HG03045 (cell line): ENCODE results near the gene MYO5B.

ENCODE experiments used
- ATAC-seq: cut with Tn5 transposase; IDR thresholded peaks from one replicate; pipeline ENCODE4 v1.9.1; 2021; ENCODE audit warnings: mild to moderate bottlenecking, moderate library complexity; ENCODE audit not compliant: unreplicated experiment

Gene MYO5B

DNA sequence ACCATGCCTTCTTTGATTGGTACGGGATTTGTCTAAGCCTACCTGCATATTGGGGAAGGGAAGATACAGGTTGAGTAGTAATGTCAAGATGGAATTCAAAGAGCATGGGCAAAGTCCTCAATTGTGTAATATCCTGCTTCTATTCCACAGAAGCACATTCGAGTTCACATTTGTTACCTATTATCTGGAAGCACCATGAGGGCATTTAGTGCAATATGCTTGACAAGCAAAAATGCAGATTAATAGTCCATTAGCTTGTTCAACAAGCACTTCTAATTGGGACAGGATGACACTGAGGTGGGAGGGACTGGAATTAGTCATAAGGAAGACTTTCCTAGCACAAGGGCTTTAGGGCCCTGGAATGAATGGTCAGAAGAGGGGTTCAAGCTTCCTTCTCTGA lies 40.5 kb downstream of the MYO5B start:
- no peak for ATAC-seq

DNA sequence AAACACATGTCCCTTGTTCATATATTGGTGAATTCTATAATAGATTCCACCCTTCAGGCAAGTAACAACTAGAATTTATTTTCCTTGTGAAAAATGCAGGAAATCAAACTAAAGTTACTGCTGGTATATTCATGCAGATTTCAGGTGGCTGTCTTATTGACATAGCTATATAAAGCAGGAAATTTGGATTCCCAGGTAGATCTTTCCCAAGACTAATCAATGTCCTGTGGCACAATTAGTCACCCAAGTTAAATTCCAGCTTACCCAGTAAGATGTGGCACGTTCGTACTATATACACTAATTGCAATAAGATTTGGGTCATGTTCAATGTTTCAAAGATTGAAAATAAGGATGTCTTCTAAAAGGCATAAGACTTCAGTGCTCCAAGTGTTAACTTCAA lies 42.0 kb downstream of the MYO5B start:
- no peak for ATAC-seq

DNA sequence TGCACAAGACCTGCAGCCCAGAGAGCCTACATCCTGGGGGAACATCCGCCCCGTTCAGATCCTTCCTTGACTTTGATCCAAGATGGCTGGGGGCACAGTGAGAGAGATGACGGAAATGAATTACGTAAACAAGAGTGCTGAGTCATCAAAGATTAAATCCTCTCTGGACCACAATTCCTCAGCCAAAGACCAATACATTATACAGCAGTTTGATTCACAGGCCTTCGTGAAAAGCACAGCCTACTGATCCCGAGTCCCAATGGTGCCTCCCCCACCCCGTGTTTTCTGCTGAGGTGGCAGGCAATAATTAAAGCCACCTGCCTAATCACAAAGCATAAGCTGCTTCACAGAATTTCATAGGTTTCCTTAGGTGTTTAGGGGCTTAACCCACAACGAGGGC lies 43.0 kb downstream of the MYO5B start:
- no peak for ATAC-seq

DNA sequence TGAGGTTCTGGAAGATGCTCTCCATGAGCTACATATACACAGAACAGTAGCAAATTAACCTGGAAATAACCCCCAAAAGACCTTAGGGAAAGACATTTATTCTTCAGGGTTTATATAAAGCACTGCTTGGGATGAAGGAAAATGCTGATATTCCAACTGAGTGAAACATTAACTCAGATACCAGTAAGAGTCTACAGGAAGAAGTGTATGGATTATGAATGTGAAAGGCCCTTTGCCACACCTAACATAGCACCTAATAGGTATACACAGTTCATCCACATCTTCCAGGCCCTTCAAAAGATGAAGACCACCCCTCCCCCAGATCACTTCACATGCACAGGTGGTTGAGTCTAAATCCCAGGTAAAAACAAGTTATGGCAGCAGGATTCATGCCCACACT lies 50.4 kb downstream of the MYO5B start:
- ATAC-seq: no peak

DNA sequence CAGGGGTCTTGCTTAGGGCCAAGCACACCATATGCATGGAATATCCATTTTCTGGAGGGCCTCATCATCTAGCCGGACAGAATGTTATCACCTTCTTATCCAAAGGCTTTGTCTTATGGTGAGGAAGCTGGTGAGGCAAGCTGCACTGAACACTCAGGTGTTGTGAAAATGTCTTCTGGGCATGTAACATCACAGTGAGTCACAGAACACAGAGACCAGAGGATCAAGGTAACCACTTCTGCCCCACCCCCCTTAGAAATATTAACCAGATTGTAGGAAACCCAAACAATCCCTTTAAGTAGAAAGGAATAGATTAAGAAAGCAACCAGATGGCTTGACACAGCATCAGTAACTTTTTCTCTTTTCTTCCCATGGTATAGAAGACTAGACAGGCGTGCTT lies 51.1 kb downstream of the MYO5B start:
- ATAC-seq: no peak

DNA sequence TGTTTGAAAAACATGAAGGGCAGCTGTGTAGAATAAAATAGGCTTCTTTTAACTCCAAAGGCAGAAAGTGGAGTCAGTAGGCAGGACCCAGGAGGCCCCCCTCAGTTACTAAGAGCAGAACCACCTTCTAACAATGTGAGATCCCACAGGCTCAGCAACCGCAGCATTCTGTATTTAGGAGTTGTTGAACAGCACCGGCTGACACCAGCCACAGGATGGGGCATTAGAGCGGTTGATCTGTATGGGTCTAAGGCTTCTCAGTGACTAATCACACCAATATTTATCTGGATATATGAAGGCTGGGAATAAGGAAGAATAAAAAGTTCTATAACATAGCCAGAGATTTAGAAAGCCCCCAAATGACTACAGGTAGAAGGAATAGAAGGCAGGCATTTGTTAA lies 51.7 kb downstream of the MYO5B start:
- ATAC-seq: no peak

DNA sequence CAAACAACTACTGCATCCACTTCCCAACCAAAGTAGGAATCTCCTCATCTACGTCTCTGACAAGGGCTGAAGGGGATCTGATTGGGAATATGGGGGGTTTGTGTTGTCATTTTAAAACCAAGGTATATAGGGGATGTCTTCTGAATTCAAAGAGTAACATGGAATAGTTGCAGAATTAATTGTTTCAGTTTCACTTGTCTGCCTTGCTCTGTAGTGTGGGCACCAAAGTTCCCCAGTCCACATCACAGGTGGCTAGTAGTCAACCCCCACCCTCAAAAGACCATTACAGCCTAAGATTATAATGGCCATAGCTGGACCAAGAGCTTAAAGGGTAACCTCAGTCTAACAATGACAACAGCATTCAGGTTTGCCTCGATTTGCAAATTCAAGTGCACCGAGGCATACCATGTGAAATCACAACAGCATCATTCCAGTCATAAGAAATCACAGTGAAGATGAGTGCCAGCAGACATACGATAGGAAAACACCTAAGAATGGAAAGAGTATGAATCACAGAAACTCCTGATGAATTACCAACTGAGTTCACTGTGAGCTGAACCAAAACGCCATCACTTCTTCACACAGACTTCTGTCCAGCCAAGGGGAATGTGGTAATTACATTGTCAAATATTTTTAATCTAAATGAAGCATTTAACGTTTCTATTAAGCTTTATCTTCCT lies 52.4 kb downstream of the MYO5B start:
- ATAC-seq: no peak

DNA sequence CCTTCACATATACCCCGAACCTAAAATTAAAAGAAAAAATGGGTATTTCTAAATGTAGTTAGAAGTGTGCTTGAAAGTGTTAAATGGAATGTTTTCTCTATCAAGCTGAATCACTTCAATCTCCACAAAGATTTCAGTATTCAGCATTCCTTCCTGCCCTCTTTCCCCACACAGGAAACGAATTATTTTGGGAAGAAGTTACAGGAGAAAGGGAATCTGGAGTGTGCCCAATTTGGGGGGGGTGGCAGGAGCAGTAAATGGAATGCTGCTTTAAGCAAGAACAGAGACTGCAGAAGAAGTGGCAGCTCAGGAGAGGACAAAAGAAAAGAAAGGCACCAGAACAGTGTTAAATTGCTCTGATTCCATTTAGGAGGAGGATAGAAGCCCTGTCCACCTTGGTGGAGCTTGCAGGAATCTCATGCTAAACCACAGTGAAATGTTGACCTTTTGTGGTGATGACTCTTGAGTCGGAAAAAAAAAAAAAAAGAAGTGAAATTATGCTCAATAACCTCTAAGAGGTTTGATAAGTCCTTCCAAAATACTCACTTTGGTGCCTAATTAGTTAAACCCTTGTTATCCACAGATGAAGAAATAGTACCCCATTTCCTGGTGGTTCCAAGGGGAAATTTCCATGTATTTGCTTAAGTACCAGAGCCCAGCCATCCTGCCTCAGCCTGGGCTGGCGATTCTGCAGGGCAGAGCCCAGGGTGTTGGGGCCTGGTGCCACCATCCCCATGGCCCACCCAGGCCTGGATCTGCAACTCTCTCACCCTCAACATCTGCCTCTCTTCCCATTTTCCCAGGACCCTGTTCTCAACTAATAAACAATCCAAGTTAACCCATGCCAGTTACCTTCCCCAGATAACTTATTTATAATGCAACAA lies 56.5 kb downstream of the MYO5B start:
- ATAC-seq: no peak

DNA sequence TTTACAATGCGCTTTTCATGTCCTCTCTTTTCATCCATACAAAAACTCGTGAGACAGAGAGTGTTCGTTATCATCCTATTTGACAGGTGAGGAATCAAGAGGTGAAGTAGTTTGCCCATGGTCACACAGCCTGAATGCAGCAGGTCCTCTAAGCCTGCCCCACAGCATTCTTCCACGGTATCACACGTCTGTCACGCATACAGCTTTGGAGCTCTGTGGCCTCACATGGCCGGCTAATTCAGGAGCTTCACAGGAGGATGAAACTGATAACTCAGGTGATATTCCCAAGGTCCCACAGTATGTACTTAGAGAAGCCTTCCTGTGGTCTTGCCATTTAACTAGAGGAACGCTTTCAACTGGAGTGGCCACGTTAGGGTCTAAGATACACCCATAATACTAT lies 59.0 kb downstream of the MYO5B start:
- ATAC-seq: no peak

DNA sequence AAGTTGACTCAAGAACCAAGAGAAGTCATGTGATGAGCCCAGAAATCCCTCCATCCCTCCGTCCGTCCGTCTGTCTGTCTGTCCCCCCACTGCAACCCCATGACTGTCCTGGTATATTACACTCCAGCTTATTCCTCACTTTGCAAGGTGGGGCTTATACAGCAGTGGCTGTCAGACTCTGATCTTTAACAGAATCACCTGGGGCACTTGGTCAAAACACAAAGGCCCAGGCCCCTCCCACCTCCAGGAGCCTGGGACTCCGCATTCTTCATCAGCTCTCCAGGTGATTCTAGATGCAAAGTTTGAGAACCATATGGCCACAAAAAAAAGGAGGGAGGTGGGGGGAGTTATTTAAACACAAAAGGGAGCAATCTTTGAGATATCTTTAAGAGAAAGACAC lies 61.4 kb downstream of the MYO5B start:
- ATAC-seq: no peak

DNA sequence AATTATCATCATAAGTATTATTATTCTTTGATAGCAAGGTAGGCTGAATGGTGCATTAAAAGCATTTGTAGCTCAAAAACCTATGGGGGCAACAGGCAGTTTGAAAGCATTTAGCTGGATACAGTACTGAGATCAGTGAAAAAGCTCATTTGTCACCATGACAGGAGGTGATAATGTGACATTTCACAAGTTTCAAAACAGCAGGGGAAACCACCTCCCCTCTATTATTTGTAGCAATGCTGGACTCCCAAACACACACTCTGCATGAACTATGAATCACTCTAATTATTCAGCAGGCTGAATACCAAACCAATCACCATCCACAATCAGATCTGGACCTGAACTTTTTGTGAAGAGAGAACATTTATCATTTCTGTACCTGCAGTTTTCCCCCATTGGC lies 63.4 kb downstream of the MYO5B start:
- ATAC-seq: no peak

DNA sequence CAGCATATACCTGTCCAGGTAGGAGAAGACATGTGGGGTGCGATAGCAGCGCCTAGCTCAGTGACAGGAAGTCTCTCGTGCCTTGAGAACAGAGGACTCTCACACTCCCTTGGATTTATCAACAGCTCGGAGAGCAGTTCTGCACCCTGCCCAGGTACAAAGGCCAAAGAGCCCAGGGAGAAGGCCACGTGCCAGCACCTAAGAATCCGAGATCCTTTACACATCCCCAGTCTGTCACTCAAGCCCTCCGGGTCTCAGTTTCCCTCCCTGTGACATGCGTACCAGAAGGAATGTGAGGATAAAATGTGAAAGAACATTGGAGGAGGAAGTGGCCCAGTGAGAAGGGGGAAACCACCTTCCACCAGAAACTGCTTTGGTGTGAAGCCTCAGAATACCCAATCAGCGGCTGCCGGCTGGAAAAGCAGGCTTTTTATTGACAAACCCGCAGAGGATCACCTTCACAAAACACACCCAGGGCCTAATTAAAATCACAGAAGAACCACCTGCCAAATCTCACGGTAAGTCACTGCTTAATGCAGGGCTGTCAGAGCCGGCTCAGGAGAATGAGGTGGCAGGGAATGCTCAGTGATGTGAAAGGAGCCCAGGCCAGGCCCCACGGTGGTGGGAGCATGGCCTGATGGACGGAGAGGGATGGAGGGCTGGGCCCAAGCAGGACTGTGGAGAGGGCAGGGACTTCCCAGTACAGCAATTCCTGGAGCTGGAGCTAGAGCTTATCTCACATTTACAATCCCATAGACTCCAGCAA lies 66.3 kb downstream of the MYO5B start:
- no peak for ATAC-seq

DNA sequence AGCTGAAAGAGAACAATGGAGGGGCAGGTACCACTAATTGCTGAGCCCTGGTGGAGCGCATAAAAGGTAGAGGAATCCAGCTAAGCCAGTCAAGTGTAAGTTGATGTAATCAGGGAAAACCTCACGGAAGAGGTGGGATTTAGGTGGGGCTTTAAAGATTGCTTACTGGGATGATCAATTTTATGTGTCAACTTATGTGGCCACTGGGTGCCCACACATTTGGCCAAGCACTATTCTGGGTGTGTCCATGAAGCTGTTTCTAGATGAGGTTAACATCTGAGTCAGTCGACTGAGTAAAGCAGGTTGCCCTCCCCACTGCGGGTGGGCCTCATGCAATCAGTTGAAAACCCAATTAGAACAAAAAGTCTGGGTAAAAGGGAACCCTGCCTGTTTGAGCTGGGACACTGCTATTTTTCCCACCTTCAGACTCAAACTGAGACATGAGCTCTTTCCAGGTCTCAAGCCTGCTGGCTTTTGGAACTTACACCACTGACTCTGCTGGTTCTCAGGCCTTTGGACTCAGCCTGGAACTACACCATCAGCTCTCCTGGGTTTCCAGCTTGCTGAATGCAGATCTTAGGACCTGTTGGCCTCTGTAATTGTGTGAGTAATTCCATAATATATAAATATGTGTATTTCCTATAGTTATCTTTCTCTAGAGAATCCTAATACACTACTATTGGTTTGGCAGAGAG lies 67.3 kb downstream of the MYO5B start:
- ATAC-seq: no peak

DNA sequence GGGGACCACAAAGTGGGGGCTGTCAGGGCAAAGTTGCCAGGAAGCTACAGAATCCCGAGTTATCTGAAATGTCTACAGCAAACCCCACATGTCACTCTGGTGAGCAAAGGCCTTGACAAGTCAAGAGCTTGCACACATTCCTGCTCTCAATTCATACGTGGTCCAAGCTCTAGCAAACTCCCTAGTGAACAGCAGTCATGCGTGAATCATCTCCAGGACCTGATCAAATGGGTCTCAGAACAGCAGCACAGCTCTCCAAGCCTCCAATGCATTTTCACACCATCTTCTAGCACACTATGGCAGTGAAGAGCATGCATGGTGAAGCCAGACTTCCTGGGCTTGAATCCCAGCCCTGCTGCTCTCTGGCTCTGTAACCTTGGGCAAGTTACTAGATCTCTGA lies 68.5 kb downstream of the MYO5B start:
- no peak for ATAC-seq

DNA sequence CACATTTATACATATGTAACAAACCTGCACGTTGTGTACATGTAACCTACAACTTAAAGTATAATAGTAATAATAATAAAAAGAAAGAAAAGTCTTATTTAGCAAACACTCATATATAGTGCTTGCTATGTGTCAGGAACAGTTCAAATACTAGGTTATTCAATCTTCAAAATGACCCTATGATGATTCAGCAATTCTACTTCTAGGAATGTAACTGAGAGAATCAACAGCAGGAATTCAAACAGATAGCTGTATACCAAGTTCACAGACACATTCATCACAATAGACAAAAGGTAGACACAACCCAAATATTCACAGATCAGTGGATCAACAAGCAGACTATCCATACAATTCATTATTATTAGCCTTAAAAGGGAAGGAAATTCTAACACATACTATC lies 69.5 kb downstream of the MYO5B start:
- no peak for ATAC-seq

DNA sequence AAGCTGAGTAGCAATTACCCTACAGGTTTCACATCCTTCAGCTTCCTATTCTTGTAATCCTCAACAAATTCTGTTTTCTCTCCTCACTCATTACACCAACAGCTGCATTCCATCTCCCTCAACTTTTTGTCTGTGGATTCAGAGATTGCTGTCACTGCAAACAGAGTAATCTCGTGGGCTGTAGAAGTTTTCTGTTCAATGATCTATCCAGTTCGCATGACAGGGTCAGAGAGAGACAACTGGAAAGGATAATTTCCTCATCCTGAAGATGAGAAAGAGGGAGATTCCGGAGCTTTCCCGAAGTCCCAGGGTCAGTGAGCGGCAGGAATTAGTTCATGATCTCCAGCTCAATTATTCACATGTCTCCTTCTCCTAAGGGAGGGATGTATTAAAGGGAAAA lies 75.7 kb downstream of the MYO5B start:
- no peak for ATAC-seq

DNA sequence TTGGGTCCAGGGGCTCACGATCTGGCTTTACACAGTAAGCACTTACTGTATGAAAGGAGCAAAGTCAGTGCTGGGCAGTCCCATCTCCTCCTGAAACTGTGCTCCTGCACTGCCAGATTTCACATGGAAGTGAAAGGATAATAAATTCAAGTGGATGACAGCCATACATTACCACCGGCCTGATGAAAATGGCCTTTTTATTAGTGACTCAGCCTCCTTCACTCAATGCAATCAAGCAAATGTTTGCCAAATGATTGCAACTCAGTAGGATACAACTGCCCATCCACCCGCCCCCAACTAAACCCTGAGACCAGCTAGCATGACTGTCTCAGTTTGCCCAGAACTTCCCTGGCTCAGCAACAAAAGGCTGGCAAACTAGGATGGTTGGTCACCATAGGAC lies 77.1 kb downstream of the MYO5B start:
- ATAC-seq: no peak

DNA sequence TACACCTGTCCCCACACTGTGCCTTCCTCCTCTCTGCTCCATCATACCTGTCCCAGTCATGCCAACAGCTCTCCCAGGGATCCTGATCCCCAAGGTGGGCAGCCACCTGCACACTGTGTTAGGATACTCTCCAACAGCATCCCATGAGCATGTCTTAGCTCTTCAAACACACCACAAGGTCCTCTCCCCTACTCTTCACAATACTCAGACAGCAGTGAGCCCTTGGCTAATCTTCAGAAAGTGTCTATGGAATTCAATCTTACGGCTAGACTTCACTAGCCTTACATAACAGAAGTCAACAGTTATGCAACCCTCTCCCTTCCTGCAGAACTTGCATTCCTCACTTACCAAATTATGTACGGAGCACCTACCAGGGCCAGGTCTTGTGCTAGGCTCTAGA lies 79.9 kb downstream of the MYO5B start:
- ATAC-seq: no peak

DNA sequence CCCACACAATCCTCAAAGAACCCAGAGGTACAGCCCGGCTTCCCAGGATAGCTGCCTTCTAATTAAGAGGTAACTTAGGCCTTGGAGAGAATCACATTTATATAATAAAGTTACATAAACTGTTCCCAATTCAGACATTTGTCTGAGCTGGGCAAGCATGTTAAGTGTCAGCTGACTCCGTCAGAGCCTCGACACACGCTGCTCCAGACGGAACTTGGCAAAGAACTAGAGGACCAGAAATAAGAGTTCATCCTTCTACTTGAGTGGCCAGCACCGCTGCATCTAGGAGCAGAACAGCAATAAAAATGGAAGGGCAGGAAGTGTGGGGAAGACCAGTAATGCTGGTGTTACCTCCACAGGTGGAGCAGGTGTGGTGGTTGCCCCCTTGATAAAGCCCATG lies 80.5 kb downstream of the MYO5B start:
- ATAC-seq: no peak

DNA sequence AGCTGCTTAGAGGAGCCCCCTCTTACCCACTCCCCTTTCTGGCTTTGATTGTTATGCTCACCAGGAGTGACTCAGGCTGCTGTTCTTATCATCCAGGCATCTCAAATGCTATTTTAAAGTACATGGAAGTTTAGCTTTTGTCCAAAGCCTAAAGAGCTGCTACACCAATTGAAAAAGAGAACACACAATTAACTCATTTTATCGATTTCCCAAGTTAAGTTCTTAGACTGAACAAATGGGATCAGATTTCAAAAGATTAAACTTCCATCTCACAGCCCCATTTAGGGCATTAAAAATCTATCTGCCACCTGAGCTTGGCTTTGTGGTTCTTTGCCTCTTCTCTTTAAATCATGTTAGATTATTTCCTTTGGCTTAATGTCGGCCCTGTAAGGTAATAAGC lies 81.2 kb downstream of the MYO5B start:
- ATAC-seq: no peak

DNA sequence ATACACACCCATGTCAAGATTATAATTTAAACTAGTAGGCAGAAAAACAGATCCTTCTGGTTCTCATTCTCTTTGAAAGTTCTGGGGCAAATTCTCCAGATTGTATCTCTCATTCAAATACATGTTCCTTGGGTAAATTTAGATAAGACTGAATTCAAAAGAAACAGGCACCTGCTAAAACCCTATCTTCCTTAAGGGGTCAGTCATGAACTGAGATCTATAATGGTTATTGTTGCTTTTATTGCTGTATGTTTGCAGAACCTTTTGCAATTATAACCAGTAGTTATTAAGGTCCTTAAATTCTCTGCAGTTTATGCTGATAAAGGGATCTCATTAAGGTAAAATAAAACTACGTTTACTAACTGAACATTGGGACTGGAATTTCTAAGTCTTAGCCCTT lies 83.5 kb downstream of the MYO5B start:
- no peak for ATAC-seq
